Choroid plexus epithelial cell (primary cell): ENCODE measurements around the gene SP140.
"Not testable (repeated sequence)": the region's sequence is repeated elsewhere in the genome, so short reads cannot be mapped to it uniquely, and the experiment has no call there.

Source experiments
- DNase-seq: peaks from one replicate; pipeline ENCODE4 v3.0.0-alpha.2; 2010; ENCODE audit warnings: low read depth
- H3K4me3 ChIP-seq: 2 replicates; pipeline ENCODE4 v1.5.1; 2011; ENCODE audit warnings: low read depth, mild to moderate bottlenecking, control low read depth, low read length, moderate library complexity
- CTCF ChIP-seq: conservative IDR thresholded peaks from 2 replicates; pipeline ENCODE4 v1.5.1; 2011; ENCODE audit warnings: low read depth, mild to moderate bottlenecking, control low read depth, inconsistent platforms, low read length, moderate library complexity

The SP140 gene

GRCh38 chr2:230306474-230306873 lies 80.9 kb downstream of the SP140 start:
- no peak overlapping the region for H3K4me3 ChIP-seq
- TF ChIP-seq CTCF: no peak
- DNase-seq: no peak

- no peak for TF ChIP-seq CTCF
- no peak for DNase-seq
Observed at GRCh38 chr2:230307485-230307884, 81.9 kb downstream of the SP140 start.

GRCh38 chr2:230308402-230309000 lies 83.0 kb downstream of the SP140 start:
- no peak for TF ChIP-seq CTCF
- no peak for DNase-seq
- no peak overlapping the region for H3K4me3 ChIP-seq

More at GRCh38 chr2:230307485-230307884, 81.9 kb downstream of the SP140 start:
- no peak overlapping the region for H3K4me3 ChIP-seq

GRCh38 chr2:230310792-230311191 lies 85.3 kb downstream of the SP140 start:
- DNase-seq: not testable (repeated sequence)

GRCh38 chr2:230311634-230312033 lies 86.1 kb downstream of the SP140 start:
- not testable (repeated sequence) for DNase-seq, H3K4me3 ChIP-seq

More at GRCh38 chr2:230310792-230311191, 85.3 kb downstream of the SP140 start:
- H3K4me3 ChIP-seq: not testable (repeated sequence)

GRCh38 chr2:230312638-230313037 lies 87.1 kb downstream of the SP140 start:
- no peak for DNase-seq
- H3K4me3 ChIP-seq: no peak overlapping the region
- TF ChIP-seq CTCF: no peak

- no peak for DNase-seq
- no peak for TF ChIP-seq CTCF
- no peak overlapping the region for H3K4me3 ChIP-seq
Observed at GRCh38 chr2:230317366-230317765, 91.8 kb downstream of the SP140 start.

- DNase-seq: no peak
- no peak overlapping the region for H3K4me3 ChIP-seq
- TF ChIP-seq CTCF: no peak
Observed at GRCh38 chr2:230318190-230319121, 92.9 kb downstream of the SP140 start.
